Fibroblast of skin of right quadriceps (primary cell): ENCODE measurements around the gene ENAH.
A peak's percentile ranks its signal among the peaks of the same experiment; 100 is the strongest.

Source experiments
- DNase-seq: peaks from one replicate; pipeline ENCODE4 v3.0.0-alpha.2; 2013

Gene ENAH

DNA sequence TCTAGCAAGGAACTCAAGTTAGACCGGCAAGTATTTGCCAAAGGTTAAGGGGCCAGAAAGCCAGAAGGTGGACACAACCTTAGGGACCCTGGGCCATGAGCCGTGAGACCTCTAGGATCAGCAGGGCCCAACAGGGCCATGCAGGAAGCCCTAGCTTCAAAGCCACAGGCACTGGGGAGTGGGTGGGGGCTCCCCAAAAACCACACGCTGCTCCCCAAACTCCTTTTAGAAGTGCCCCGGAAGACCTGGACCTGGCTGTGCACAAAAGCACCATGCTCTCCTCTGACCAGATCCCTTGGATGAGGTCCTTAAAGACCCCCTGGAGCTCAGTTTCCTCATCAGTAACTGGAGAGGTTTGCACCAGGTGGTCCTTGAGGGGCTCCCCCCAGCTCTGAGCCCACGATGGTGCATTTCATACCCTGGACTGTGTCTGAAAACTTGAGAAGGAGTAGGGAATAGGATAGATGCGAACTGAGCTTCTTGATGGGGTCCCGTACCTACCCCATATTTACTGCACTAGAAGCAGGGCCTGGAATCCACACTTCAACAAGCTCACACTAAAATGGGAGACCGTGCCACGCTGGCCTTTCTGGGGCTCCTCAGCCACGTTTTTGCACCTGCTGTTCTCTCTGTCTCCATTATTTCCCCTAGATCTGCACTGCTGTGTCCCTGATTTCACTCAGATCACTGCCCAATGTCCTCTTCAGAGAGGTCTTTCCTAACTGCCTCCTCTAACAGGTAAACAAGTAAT lies 184.5 kb downstream of the ENAH start:
- no peak for DNase-seq

- peak; percentile 42 for DNase-seq
Measured at GRCh38 chr1:225467193-225468020, 185.5 kb downstream of the ENAH start.

DNA sequence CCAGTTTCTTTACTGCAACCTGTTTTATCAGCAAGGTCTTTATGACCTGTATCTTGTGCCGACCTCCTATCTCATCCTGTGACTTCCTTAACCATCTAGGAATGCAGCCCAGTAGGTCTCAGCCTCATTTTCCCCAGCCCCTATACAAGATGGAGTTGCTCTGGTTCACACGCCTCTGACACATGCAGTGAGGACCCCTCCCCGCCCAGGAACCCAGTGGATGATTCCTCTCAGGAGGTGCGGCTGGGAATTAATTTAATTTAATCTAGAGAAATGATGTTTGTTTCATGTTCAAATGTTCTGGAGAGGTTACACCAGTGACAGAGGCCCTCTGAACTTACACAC lies 186.1 kb downstream of the ENAH start:
- no peak for DNase-seq

GRCh38 chr1:225465793-225466517 lies 187.0 kb downstream of the ENAH start:
- no peak for DNase-seq

DNA sequence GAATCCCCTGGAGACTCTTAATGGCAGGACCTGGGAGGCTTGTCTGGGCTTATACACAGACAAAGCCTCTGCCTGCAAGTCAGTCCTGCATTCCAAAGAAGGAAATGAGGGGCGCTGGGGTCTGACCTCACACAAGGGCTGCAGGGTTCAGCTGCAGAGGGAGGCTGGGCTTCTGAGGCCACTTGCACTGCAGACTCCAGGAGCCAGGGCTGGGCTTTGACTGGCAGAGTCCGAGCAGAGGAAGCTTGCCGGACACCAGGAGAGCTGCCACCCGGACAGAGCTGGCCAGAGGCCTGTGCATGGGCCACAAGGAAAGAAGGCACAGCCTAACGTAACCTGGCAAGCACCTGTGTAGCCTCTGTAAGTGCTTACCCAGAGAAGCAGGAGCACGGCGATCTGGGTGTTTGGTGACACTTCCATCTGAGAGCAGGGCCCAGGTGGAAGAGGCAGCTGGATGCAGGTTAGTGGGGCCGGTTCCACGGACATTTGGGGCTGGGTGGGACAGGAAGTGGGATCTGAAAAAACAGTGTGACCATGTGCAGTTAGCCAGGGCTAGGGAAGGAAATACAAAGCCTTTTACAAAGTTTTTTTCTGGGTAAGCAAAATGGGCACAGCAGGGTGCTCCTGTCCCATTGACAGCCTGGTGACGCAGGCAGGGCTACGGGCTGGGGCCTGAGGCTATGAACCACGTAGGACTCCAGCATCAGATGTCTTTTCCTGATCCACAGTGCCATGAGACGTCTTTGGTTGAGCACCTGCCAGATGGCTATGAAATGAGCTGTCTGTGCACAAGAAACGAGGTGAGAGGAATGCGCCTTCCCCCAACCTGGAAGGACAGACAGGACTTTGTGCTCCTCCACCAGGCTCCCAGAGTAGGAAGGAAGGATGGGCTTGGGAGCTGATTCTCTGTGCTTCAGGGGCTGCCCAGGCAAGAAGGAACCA lies 187.8 kb downstream of the ENAH start:
- no peak for DNase-seq

- DNase-seq: no peak
Measured at GRCh38 chr1:225462714-225463574, 190.0 kb downstream of the ENAH start.

GRCh38 chr1:225462429-225462713 lies 190.6 kb downstream of the ENAH start:
- DNase-seq: no peak

DNA sequence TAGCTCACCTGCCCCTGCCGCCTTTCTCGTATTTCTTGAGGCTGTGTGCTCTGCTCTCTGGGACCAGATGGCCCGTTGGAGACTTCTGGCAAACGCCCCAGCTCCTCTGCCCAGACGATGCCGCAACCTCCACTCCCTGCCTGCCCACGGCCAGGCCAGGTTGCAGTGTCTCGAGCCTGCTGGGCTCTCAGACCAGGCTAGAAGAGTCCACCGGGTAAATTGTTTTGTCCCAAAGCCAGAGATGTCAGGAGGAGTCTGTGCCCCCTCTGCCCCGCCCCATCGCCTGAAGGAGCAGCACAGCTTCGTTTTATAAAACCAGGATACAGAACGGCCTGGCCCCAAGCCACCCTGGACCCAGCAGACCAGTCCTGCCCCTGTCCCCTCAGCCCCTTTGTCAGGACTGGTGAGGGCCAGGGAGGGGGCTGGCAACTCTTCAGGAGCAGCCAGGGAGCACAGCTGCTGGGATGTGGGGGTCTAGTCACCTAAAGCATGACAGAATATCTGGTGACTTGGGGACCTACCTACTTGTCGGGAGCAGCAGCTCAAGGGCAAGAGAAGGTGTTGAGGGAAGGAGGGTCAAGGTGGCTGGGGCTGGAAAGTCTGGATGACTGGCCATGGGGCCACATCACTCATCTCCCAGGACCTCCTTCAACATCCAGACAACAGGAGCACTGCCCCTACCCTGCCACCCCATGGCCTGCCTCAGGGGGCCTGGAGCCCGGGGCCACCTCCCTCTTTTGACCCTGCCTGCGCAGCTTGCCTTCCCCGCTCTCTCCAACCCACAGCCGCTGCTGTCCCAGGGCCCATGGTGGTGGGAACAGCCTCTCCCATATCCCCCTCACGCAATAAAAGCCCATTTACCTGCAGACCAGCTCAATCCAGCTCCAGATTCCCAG lies 191.1 kb downstream of the ENAH start:
- DNase-seq: no peak

GRCh38 chr1:225460737-225461532 lies 192.0 kb downstream of the ENAH start:
- no peak for DNase-seq

DNA sequence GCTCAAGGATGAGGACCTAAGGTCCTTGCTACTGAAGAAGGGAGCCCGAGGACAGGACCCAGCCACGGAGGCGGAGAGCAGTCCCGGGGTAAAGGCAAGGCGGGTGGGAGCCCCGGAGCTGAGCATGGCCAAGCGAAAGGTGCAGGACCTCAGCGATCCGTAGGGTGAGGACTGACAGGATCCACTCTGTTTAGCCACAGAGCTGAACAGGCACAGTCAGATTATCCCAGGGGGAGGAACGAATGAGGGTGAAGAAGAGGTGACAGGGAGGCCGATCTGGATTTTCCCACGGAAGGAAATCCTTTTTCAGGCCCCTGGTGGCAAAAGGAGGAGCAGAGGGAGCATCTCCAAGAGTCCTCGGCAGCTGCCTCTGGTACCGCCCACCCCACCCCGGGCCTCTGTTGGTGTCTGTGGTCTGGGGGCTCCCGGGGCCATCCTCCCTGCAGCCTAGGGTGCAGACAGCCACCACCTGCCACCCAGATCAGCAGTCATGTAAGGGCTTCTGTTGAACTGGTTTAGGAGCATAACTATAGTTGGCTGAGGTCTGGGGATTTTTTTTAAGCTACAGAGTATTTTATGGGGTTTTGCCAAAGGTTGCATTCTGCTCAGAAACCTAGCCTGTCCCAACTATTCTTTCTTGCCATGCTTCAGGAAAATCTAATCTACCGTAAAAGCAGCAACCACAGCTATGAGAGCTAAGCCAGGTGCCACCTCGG lies 192.7 kb downstream of the ENAH start:
- DNase-seq: no peak

DNA sequence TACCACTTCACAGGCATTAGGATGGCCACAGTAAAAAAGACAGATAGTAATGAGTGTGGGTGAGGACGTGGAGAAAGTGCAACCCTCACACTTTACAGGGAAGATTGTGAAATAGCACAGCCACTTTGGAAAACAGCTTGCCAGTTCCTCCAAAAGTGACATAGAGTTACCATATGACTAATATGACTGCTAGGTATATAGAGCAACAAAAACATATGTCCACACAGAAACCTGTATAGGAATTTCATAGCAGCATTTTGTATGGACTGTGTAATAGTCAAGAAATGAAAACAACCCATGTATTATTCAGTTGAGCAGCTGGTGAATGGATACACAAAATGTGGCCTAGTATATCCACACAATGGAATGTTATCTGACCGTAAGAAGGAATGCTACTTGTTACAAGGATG lies 194.7 kb downstream of the ENAH start:
- DNase-seq: peak; percentile 45

DNA sequence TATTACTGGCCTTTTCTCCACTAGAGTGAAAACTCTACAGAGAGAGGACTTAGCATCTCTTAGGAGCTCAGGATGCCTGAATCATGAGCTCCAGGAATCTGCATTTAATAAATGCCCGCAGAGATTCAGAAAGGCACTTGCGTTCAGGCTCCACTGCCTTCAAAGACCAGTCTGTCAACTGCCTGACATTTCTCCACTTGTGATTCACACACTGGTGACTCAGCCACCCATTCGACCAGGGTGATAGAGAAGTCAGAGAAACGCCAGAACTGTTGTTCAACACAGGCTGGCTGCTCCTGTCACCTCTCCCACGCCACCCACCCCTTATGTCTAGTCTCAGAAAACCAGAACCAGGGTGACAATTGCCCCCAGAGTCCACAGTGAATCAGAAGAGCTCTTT lies 198.2 kb downstream of the ENAH start:
- peak; percentile 73 for DNase-seq

DNA sequence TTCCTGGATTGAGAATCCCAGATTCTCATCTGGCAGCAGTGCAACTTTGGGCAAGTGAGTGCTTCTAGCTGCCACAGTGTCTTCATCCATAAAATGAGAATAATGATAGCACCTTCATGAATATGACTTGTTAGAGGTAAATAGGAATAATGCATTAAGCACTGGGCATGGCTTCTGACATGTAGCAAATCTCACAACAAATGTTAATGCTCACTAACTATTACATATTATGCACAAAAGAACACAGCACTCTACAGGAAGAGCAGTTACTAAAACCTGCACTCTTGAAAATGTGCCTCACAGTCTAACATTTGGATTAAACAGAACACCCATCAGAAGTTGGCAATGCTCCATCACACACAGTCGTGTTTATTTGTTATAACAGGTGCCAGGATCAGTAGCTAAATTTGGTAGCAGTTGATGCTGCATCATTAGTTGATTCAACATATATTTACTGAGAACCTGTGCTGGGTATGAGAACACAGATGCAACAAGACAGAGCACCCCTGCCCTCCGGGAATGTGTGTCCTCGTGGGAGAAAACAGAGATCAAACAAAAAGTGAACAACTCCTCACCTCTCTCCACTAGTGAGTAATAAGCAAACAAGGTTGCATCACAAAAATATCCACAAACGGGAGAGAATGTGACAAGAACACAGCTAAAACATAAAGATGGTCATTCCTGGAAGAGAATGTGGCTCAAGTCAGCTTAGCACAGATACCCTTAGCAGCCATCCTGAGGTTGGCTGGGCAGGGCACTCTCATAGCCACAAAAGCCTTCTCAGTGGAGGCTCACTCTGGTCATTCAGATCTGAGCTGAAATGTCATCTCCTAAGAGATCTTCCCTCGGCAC lies 198.9 kb downstream of the ENAH start:
- DNase-seq: no peak

DNA sequence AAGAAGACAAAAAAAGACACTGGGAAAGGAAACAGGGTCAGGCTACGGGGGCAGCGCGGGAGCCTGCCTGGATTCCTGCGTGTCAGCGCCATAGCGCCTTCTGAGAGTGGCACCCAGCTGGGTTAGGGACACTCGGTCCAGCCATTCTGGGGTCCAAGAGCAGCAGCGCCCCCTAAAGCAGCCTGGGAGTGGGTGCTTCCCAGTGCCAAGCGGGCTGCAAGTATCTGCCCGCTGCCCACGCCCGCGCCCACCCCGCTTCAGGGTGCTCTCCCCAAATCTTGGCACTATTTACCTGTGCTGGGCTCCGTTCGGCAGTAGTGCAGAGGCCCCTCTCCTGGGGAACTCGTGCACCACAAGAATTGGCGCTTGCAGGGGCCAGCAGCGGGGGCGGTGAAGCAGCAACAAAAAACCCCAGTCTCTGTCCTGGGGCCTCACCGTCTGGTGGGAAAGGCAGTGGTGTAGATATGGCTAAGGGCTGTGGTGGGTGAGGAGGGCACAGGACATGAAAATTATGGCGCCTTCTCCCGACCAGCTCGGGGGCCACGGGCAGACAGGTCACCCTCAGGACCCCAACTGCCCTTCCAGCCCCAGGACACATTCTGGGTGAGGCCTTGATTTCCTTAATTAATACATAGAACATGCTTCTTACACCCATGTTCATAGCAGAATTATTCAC lies 200.9 kb downstream of the ENAH start:
- no peak for DNase-seq

DNA sequence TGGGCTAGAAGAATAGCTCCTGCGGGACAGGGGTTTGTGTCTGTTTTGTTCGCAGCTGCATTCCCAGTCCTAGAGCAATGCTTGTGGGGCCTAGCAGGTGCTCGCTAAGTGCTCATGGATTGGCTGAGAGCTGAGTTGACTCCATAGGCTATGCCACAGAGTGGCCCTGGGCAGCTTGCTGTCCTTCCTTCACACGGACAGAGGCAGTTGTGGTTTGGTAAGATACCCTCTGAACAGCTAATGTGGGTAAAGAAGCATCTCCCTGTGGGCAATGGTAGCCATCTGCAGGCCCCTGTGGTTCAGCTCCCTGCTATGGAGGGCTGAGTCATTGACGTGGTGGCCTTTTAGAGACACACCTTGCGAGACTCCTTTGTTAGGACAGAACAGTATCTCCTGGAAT lies 201.6 kb downstream of the ENAH start:
- no peak for DNase-seq

- no peak for DNase-seq
Measured at GRCh38 chr1:225450491-225451191, 202.3 kb downstream of the ENAH start.

- no peak for DNase-seq
Measured at GRCh38 chr1:225449774-225450173, 203.1 kb downstream of the ENAH start.
